HL-60/S4 treated with retinoic acid at 250 ng/mL for 4 days and 3 days (cell line): ENCODE measurements around the gene UBN1.

Experiments used
- in situ Hi-C: fragments of 300-500 bp; cut with MboI; formaldehyde crosslinking; loops from 2 replicates; pipeline ENCODE4 v1.7.0; 2022; ENCODE audit warnings: low sequenced_read_pairs

Gene UBN1

DNA sequence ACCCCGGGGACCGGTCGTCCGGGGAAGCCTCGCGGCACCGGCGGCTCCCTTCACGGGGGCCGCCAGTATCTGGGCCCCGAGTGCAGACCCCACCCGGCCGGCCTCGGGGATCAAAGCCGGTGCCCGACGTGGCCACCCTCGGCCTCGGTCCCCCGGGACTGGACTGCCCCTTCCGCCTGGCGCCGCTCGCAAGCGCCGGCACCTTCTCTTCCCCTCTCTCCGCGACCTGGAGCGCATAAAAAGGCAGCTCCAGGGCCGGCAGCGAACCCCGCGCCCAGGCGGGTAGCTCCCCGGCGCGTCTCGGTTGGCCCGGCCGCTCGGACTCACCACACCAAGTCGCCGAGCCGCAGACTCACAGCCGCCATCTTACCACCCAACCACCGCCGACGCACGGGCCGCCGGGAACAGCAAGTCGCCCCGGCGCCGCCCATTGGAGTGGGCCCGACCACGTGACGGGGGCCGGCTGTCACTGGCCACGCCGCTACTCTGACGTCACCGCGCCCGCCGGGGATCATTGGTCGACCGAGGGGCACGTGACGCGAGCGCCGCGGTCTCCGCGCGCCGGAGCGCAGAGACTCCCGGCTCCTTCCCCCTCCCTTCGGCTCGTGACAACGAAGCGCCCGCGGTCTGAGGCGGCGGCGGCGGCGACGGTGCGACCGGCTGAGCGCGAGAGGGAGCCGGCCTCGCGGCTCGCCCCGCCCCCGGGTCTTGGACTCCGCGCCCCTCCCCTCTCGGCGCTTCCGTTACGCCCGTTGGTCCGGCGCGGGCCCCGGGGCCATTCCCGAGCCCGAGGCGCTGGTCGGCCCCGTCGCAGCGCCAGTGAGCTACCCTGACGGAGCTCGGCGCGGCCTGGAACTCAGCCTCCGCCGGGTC is at the start of gene UBN1, which contains the start of gene GLYR1:
Gene UBN1 (plus strand): TSS at position 581 of the 873 bp plus-strand sequence. CDS start 5,437 bp downstream, outside the sequence.
Gene GLYR1 (minus strand): TSS at position 388 of the 873 bp plus-strand sequence. CDS start 23 bp downstream, at position 365.
- in situ Hi-C loops, result no loop called here

DNA sequence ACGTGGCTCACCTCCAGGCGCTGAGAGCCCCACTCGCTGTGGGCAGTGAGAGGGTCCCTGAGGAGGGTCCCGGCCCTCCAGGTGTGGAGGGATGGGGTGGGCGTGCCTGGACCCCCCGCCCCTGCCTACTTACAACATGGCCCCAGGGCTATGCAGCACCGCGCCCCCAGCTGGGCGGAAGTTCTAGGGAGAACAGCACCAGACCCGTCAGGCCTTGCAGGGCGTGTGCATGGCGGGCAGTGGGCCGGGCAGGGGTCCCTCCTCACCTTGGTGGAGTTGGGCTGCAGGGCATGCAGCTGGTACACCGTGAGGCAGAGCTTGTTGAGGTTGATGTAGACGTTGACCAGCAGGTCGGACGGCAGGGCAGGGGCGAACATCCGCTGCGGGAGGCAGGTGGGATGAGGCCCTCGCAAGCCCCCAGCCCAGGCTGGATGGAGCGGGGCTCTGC is 49.5 kb upstream of the UBN1 start:
- in situ Hi-C loops, result no loop called here

DNA sequence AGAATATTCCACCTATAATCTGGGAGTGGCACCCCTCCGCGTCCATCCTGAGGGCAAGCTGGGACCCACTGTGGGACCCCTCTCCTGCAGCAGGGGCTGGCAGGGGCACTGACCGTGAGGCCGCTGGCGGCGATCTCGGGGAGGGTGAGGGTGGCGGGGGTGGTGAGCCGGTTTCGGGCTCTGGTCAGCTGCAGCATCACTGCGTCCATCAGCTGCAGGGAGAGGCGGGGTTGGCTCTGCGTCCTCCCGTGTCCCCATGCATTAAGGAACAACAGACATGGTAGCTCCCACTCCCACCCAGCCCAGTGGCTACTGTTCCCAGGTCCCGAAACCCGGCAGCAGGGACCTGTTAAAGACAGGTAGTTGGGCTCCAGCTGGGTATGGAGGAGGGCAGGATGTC is 48.8 kb upstream of the UBN1 start:
- in situ Hi-C loops, result no loop called here

DNA sequence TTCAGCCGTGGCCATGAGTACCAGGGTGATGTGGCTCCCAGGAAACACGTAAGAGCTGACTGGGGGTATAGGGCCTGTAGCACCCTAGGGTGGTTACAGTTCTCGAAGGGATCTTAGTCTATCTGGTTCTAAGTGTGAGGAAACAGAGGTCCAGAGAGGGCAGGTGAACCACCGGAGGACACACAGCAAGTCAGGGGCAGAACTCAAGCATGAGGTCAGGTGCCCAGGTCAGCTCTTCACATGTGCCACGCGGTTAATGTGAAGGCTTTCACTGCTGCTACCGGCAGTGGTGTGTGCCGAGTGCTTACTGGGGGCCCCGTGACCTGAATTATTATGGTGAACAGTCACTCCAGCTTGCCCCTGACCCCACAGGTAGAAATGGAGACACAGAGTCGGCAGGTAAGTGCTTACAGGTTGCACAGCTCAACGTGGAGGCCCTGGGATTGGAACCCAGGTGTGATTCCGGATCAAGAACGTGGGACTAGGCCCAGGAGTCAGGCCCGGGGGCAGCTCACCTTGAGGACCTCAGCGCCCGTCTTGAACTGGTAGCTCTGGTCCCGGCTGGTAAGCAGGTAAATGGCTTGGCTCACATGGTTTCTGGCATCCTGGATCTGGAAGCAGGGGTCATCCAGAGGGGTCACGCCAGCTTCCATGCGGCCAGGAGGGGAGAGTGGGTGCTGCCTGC is 48.0 kb upstream of the UBN1 start:
- in situ Hi-C loops, result no loop called here

GRCh38 chr16:4800290-4801041 is 46.8 kb upstream of the UBN1 start:
- in situ Hi-C loops, result no loop called here

- in situ Hi-C loops, result no loop called here
These were observed 46.0 kb upstream of the UBN1 start for GRCh38 chr16:4801051-4801961.

GRCh38 chr16:4801962-4802658 is 45.2 kb upstream of the UBN1 start, which contains the start of gene ROGDI:
Gene ROGDI, minus strand, starts transcription at chr16:4802633. Its CDS starts 62 bp downstream, at chr16:4802571.
- in situ Hi-C loops, result no loop called here

DNA sequence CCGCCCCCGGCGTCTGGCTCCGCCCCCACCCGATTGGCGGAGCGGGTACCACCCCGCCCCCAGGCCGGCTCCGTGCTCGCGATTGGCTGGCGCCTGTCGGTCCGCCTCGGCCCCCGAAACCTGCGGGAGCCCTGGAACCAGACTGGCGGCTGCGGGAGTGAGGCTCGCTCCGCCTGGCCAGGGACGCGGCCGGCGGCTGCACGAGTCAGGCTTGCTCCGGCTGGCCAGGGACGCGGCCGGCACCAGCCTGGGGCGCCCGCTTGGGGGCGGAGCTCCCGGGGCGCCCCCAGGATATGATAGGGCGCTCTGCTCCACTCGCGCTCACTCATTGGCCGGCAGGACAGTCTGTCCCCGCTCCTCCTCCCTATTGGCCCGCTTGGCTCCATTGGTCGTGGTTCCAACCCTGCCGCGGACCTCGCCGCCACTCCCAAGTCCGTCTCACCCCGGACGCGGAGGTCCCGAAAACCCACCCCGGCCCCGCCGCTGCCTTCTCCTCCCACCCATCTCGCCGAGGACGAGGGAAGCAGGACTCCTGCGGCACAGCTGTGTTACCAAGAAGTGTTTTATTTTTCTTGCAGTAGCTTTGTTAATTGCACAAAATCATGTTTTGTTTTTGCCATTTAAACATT is 44.5 kb upstream of the UBN1 start:
- in situ Hi-C loops, result no loop called here

DNA sequence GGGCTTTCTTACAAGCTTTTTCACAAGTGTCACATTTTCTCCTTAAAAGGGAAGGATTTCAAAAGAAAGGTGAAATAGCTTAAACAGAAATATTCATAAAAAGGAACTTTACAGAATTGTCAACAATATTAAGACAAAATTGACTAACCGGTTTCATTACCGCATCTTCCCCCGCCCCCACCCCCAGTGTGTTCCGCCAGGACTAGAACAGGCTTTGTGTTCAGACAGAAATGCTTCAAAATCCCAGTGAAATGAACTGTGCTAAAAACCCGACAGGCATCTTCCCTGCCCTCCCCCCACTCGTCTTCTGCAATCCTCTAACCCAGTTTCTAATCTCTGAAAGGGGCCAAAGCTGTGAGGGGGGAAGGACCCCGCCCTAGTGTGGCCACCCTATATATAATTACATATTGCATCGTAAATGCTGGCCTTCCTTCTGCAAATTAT is 43.9 kb upstream of the UBN1 start:
- in situ Hi-C loops, result no loop called here

DNA sequence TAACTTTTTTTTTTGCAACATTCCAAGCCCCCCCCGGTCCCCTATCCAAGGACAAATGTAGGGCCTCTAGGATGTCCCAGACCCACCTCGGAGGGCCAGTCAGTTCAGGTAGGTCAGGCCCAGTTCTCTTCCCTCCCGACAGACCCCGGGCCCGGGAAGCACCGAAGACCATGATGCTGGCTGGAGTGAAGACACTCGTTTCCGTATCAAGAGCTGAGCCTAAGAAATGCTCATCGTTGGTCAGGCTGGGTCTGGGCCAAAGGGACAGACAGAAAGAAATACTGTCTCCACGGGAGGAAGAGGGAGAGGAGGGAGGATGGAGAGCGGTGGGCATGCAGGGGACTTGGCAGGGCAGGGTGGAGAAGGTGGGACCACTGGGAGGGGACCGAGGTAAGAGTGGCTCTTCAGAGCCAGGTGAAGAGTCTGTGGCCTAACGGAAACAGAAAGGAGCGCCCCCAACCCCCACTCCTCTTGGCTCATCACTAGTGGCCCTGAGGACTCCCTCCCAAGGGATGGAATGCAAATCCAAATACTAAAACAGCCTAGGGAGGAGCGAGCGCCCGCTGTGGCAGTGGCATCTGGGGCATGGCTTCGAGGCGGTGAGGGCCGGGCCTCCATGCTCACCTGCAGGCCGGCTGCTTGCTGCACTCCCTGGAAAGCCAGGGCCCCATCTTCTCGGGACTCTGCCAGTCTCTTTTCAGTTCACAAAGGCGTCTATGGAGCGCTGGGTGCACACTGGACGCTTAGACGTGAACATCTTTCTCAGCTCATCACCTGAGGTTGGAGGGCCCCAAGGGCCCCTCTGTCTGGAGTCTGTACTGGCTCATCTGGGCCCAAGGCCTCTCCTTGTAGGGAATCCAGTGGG is 43.2 kb upstream of the UBN1 start:
- in situ Hi-C loops, result no loop called here

DNA sequence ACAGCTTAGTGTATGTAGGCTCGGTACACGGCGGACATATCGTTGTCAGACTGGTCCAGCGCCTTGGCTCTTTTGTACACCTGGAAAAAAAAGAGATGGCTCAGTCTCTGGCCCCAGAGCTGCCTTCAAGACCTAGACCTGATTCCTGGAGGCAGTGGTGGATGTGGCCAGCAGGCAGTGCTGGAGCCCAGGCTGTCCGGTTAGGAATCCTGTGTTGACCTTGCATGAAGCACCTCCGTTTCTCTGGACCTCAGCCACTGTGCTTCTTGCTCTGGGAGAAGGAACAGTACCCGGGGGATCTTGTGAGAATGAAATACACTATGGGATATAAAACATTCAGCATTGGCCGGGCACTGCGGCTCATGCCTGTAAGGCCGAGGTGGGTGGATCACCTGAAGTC is 42.0 kb upstream of the UBN1 start:
- in situ Hi-C loops, result no loop called here

- in situ Hi-C loops, result no loop called here
These were observed 41.0 kb upstream of the UBN1 start for GRCh38 chr16:4806280-4806679.

DNA sequence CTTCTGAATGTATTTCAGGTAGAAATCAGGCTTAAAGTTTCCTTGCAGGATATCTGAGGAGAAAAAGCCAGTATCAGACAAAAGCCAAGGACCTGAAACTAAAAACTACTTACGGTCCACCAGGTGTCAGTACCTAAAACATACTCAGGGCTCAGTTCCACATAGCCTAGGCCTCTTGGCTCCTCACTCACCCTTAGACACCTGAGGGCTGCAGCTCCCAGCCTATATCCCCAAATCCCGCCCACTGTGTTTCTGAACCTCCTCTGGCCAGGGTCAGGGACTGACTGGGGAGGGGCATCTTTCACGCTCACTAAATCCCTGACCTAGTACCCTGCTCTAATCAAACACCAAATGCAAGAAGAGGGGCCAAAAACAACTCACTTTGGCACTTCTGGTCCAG is 36.0 kb upstream of the UBN1 start:
- in situ Hi-C loops, result no loop called here

DNA sequence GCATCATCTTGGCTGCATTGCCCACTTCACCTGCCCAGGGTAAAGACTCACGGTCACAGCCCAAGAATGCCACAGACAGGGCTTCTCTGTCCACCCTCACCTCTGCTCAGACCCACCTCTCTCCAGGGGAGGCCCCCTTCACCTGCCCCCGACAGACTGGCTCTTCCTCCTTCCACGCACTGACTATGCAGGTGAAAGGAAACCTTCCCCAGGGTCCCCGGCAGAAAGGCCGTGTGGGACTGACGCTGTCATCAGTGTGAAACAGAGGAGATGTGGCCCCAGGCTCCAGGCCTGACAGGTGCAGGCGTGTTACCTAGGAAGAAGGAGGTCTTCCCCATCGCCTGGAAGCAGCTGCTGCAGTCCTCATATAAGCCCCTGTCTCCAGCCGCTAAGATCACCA is 35.5 kb upstream of the UBN1 start:
- in situ Hi-C loops, result no loop called here

- in situ Hi-C loops, result no loop called here
These were observed 33.9 kb upstream of the UBN1 start for GRCh38 chr16:4813251-4814003.

DNA sequence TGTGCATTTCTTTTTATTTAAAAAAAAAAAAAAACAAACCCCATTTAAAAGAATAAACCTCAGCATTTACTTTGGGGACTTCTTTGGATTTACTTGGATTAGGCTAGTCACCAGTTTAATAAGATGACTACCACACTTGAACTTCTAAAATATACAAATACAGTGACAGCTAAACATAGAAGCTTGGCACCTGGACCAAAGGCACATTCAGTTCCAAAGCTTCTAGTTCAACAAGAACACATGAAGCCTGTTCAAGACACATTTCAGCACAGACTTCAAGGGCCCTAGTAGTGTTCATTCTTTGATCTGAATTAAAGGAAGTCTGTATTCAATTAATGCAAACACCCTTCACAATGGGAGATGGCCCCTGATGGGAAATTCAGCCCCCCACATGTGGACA is 33.2 kb upstream of the UBN1 start:
- in situ Hi-C loops, result no loop called here

DNA sequence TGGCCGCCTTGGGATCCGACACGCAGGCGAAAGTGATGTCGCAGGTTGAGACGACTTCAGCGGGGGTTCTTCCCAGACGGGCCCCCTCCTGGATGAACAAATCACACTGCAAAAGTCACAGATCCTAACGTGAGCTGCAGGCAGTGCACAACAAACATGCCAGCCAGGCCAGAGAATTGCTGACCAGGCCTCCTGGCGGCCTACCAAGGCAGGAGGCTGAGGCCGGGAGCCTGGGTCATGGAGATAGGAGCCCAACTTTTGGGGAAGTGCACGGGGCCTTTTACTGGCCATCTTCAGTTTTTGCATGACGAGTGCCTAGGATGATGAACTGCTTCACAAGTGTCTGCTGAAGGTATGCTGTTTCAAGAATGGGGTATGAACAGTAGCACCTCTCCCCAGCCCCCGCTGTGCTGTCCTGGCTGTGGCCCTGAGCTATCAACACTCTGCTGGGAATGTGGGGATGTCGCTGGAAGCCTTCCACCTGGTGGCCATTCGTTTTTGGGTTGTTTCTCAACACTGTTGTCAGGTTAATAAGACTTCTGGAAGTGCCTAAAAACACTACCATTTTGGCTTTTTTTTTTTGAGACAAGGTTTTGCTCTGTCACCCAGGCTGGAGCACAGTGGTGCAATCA is 32.6 kb upstream of the UBN1 start:
- in situ Hi-C loops, result no loop called here
